Endothelial cell of umbilical vein (primary cell): ENCODE results near the gene TSGA10IP. TPM values are rescaled to one million over a fixed set of nuclear protein-coding genes. Genes with fewer than 3 reads are reported as not detected.

Experiments used
- BruUV-seq: library from RNA; stranded (reverse); fragments of 400-500 nt; replicated peaks from 2 replicates; lab custom pipeline; 2021; lab: Mats Ljungman, UMichigan
- CTCF ChIA-PET: fragments of 300-600, 350-600 bp; sonication (Branson Sonifier 250); formaldehyde crosslinking; loops from one replicate; lab custom pipeline; 2021; ENCODE audit warnings: antibody characterized with exemption, inconsistent platforms; lab: Charles Lee
- POLR2A ChIA-PET: fragments of 300-600, 350-600 bp; sonication (Branson Sonifier 250); formaldehyde crosslinking; loops from one replicate; lab custom pipeline; 2021; ENCODE audit warnings: antibody characterized with exemption, inconsistent platforms; lab: Charles Lee
- DNase-seq: peaks from one replicate; pipeline ENCODE4 v3.0.0-alpha.2; 2011; ENCODE audit warnings: low read depth, low spot score
- FAIRE-seq: peaks from 2 replicates; lab custom pipeline; 2011; peaks lifted over from hg19 to GRCh38; lab: Jason Lieb, UNC
- H2AFZ ChIP-seq: 2 replicates; pipeline ENCODE4 v1.6.0; 2012; ENCODE audit warnings: low read depth, low read length, control low read depth, inconsistent platforms
- H3K27ac ChIP-seq: 2 replicates; pipeline ENCODE4 v1.5.1; 2011; ENCODE audit warnings: low read depth, mild to moderate bottlenecking, control low read depth, low read length, moderate library complexity; ENCODE audit not compliant: insufficient read depth
- H3K27me3 ChIP-seq, 2 experiments: 2 replicates each; pipeline versions ENCODE4 v1.6.0 to v1.6.1; 2011; ENCODE audit warnings: low read length in 2 of 2, mixed read lengths in 1 of 2; ENCODE audit not compliant: control insufficient read depth in 2 of 2, insufficient read depth in 2 of 2
- H3K36me3 ChIP-seq, 2 experiments: 2 replicates in 1 of 2; 3 replicates in 1 of 2; pipeline ENCODE4 v1.5.1; 2011; ENCODE audit warnings: low read length in 2 of 2, mild to moderate bottlenecking in 1 of 2, moderate library complexity in 1 of 2; ENCODE audit not compliant: control insufficient read depth in 2 of 2, insufficient read depth in 2 of 2; ENCODE audit errors: extremely low read depth in 1 of 2
- H3K4me1 ChIP-seq: 3 replicates; pipeline ENCODE4 v1.5.1; 2011; ENCODE audit warnings: mild to moderate bottlenecking, low read length; ENCODE audit not compliant: control insufficient read depth, insufficient read depth; ENCODE audit errors: extremely low read depth
- H3K4me2 ChIP-seq: 2 replicates; pipeline ENCODE4 v1.6.1; 2011; ENCODE audit warnings: low read length, control low read depth, mixed read lengths; ENCODE audit not compliant: insufficient read depth
- H3K4me3 ChIP-seq, 3 experiments: fragments of 200-600 bp in 1 of 3; sonication (generic), shearing (Covaris generic) in 1 of 3; replicated peaks in 1 of 3; 2 replicates each; pipeline ENCODE4 v1.5.1; 2011 to 2016; ENCODE audit warnings: control low read depth in 3 of 3, low read length in 3 of 3, mild to moderate bottlenecking in 2 of 3, inconsistent platforms in 1 of 3, low read depth in 1 of 3, moderate library complexity in 1 of 3; ENCODE audit not compliant: insufficient read depth in 1 of 3
- H3K79me2 ChIP-seq: 2 replicates; pipeline ENCODE4 v1.6.0; 2012; ENCODE audit warnings: low read length, inconsistent platforms; ENCODE audit not compliant: control insufficient read depth, insufficient read depth
- H3K9ac ChIP-seq: replicated peaks from 2 replicates; pipeline ENCODE3; 2011; ENCODE audit warnings: low read length, control low read depth; ENCODE audit not compliant: insufficient read depth; ENCODE audit errors: extremely low read depth
- H3K9me1 ChIP-seq: replicated peaks from 3 replicates; pipeline ENCODE4 v1.6.0; 2011; ENCODE audit warnings: mild to moderate bottlenecking, low read length; ENCODE audit not compliant: control insufficient read depth, insufficient read depth; ENCODE audit errors: extremely low read depth
- H3K9me3 ChIP-seq: replicated peaks from 2 replicates; pipeline ENCODE4 v1.5.1; 2012; ENCODE audit warnings: low read length, inconsistent platforms; ENCODE audit not compliant: control insufficient read depth, insufficient read depth
- H4K20me1 ChIP-seq: replicated peaks from 2 replicates; pipeline ENCODE3; 2011; ENCODE audit warnings: mild to moderate bottlenecking, low read length; ENCODE audit not compliant: control insufficient read depth, insufficient read depth; ENCODE audit errors: extremely low read depth
- CTCF ChIP-seq, 2 donors: IDR thresholded peaks; 1 replicate in 1 of 2; 2 replicates in 1 of 2; pipeline ENCODE4 v1.5.1; 2011; ENCODE audit warnings: low read length in 2 of 2, mild to moderate bottlenecking in 2 of 2, moderate library complexity in 2 of 2, control low read depth in 1 of 2, inconsistent platforms in 1 of 2, low read depth in 1 of 2; ENCODE audit not compliant: insufficient read depth in 1 of 2; ENCODE audit errors: extremely low read depth in 1 of 2
- EZH2 ChIP-seq: IDR thresholded peaks from 2 replicates; pipeline ENCODE4 v1.6.1; 2012; ENCODE audit warnings: borderline replicate concordance, low read depth, mild to moderate bottlenecking, moderate library complexity, low read length, inconsistent platforms; ENCODE audit not compliant: severe bottlenecking
- FOS ChIP-seq: IDR thresholded peaks from 2 replicates; pipeline ENCODE4 v1.6.1; 2011; ENCODE audit warnings: mild to moderate bottlenecking, low read length, moderate library complexity, borderline replicate concordance; ENCODE audit not compliant: insufficient read depth
- GATA2 ChIP-seq: IDR thresholded peaks from 2 replicates; pipeline ENCODE4 v1.7.0; 2011; ENCODE audit warnings: low read depth, mild to moderate bottlenecking, moderate library complexity, mixed read lengths, low read length; ENCODE audit not compliant: insufficient read length, insufficient read depth
- JUN ChIP-seq: IDR thresholded peaks from 2 replicates; pipeline ENCODE4 v1.6.1; 2011; ENCODE audit warnings: borderline replicate concordance, low read depth; ENCODE audit not compliant: insufficient read length, insufficient read depth
- MYC ChIP-seq: IDR thresholded peaks from one replicate; pipeline ENCODE4 v1.6.1; 2011; ENCODE audit warnings: mild to moderate bottlenecking, low read depth, low read length
- POLR2A ChIP-seq: IDR thresholded peaks from 2 replicates; pipeline ENCODE4 v1.6.1; 2012; ENCODE audit warnings: low read depth, mild to moderate bottlenecking, control low read depth, low read length
- POLR2AphosphoS5 ChIP-seq: IDR thresholded peaks from 2 replicates; pipeline ENCODE4 v1.6.1; 2012; ENCODE audit warnings: low read depth, mild to moderate bottlenecking, control low read depth, low read length, moderate library complexity; ENCODE audit not compliant: insufficient read depth
- dilution Hi-C: fragments of 300-500 bp; cut with MboI; formaldehyde crosslinking; loops from one replicate; pipeline ENCODE4 v1.15.0; 2019; ENCODE audit warnings: low sequenced_read_pairs; ENCODE audit not compliant: extremely low pct_ligation_motif_present
- intact Hi-C: fragments of 100-400 bp; cut with micrococcal nuclease; formaldehyde crosslinking; loops from one replicate; pipeline ENCODE4 v1.10.0; 2022
- polyA plus RNA-seq, 4 experiments: library from polyadenylated mRNA; depleted of rRNA in 3 of 4; stranded (reverse) in 3 of 4; unstranded in 1 of 4; fragments of >200 nt; gene quantifications; 2 replicates each; pipeline versions ENCODE4 v1.2.1 to v1.2.3, GENCODE V29; 2011 to 2012; ENCODE audit warnings: missing spikeins in 1 of 4
- total RNA-seq: library from RNA; stranded (reverse); gene quantifications from 2 replicates; pipeline ENCODE4 v1.2.3, GENCODE V29; 2021
- TF ChIP-seq, protein P1 (sequence below): IDR thresholded peaks from 2 replicates; pipeline ENCODE4 v1.6.1; 2011; ENCODE audit not compliant: insufficient read depth, insufficient read length

TSGA10IP gene
- total and polyA plus RNA-seq, 2 donors (not counting 3 experiments of a cell fraction or from before 2014, with no cell fraction given), result not detected

DNA sequence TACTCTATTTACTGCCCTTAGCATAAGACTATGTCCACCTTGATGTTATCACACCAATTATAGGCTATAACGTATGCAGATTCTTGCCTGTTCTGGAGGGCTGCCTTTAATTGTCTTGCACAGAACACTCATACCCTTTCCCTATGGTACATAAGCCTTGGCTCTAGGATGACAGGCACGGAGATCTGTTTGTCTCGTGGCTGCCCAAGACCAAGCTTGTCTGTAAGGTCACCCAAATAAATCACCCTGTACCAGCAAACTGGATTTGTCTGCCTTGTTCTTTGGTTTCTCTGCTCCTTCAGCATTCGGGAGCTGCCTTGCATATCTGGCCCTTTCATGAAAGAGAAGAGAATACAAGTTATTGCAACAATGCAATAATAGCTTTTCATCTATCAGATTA lies 7.5 kb upstream of the TSGA10IP start:
- no TSS peak for BruUV-seq
- no peak overlapping the region for H3K9ac ChIP-seq
- H3K36me3 ChIP-seq, result no peaks in the 10 kb centered on the region
- no peak overlapping the region for H3K4me2 ChIP-seq
- no peak overlapping the region for H3K4me3 ChIP-seq
- no peaks in the 10 kb centered on the region for H4K20me1 ChIP-seq
- H3K4me1 ChIP-seq, result peaks cover 7% of the 10 kb centered on the region
- TF ChIP-seq EZH2, result no peak
- TF ChIP-seq, protein P1, sequence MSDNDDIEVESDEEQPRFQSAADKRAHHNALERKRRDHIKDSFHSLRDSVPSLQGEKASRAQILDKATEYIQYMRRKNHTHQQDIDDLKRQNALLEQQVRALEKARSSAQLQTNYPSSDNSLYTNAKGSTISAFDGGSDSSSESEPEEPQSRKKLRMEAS, result no peak
- no peak for TF ChIP-seq POLR2AphosphoS5
- TF ChIP-seq GATA2, result no peak
- no peak for TF ChIP-seq JUN
- H3K9me3 ChIP-seq, result no peaks in the 10 kb centered on the region
- no peaks in the 10 kb centered on the region for H3K79me2 ChIP-seq
- no peaks in the 10 kb centered on the region for H3K9me1 ChIP-seq
- dilution Hi-C loops, result no loop called here
- ChIA-PET CTCF (interaction anchor here (1.2 to 1.6 kb wide), 2 partner anchors 9 to 11 kb away, joined by 3 to 4 read pairs; no protein-coding TSS in a partner anchor), POLR2A (no interaction called here)
- no peak for FAIRE-seq
- peaks cover 0 to 3% of the 10 kb centered on the region in 2 experiments for H3K27me3 ChIP-seq
- intact Hi-C loops, result no loop called here
- DNase-seq, result no peak
- no peak overlapping the region for H2AFZ ChIP-seq
- no peak overlapping the region for H3K27ac ChIP-seq

DNA sequence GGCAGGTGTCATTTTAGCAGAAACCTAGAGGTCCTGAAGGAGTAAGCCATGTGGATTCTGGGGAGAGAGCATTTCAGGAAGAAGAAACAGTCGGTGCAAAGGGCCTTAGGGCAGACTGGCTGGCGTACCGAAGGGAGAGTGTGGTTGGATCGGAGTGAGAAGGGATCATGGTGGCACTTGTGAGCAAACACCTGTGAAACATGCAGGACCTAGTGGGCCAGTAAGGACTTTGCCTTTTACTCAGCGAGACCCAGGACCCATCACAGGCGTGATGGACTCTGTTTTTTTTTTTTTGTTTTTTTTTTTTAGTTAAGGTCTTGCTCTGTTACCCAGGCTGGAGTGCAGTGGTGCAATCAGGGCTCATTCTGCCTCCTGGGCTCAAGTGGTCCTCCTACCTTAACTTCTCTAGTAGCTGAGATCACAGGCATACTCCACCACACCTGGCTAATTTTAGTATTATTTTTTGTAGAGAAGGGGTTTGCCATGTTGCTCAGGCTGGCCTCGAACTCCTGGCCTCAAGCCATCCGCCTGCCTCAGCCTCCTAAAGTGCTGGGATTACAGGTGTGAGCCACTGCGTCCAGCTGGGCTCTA lies 3.5 kb upstream of the TSGA10IP start:
- POLR2A ChIA-PET, result no interaction called here
- Histone ChIP-seq H3K4me2 (peak overlapping the region; percentile 3), H3K36me3 (no peaks in the 10 kb centered on the region), H3K27me3 (peaks cover 0 to 3% of the 10 kb centered on the region in 2 experiments), H4K20me1 (no peaks in the 10 kb centered on the region), H3K79me2 (no peaks in the 10 kb centered on the region), H3K4me1 (peaks cover 7% of the 10 kb centered on the region), H3K9ac (no peak overlapping the region), H3K9me1 (no peaks in the 10 kb centered on the region), H3K4me3 (no peak overlapping the region), H3K9me3 (no peaks in the 10 kb centered on the region), H3K27ac (no peak overlapping the region), H2AFZ (peak overlapping the region; percentile 77)
- FAIRE-seq (peak; percentile 63), DNase-seq (no peak)
- CTCF ChIA-PET, result interaction anchor here (0.9 to 1.4 kb wide), 2 partner anchors 26 to 57 kb away, joined by 3 to 4 read pairs; no protein-coding TSS in a partner anchor
- no TSS peak for BruUV-seq
- TF ChIP-seq GATA2, result no peak
- no peak for TF ChIP-seq POLR2AphosphoS5
- TF ChIP-seq CTCF (IDR thresholded peaks at IDR 0.05; ENCODE audit: extremely low read depth in 1 of 2, insufficient read depth in 1 of 2, low read depth in 1 of 2, low read length in 2 of 2), result no peak
- TF ChIP-seq JUN, result no peak
- no peak for TF ChIP-seq POLR2A
- TF ChIP-seq, protein P1, result no peak
- no peak for TF ChIP-seq MYC
- no peak for TF ChIP-seq EZH2
- no peak for TF ChIP-seq FOS
- intact Hi-C loops (no loop called here), dilution Hi-C loops (no loop called here)
